ENCODE measurements around the gene CHGA.

CHGA gene

GRCh38 chr14:92892589-92892988 is 30.4 kb upstream of the CHGA start:
- TF ChIP-seq EZH2phosphoT487 (IDR thresholded peaks at IDR 0.05; ENCODE audit: borderline replicate concordance) = no peak
- TF ChIP-seq CTCF (conservative IDR thresholded peaks at IDR 0.05; ENCODE audit: low read length) = no peak
- no peak overlapping the region for H2AFZ ChIP-seq (ENCODE audit: low read length)

GRCh38 chr14:92895352-92895878 is 27.5 kb upstream of the CHGA start:
- Histone ChIP-seq H3K9me2 (replicated peaks; ENCODE audit: low read depth, low read length) (no peaks in the 10 kb centered on the region), H4K20me1 (ENCODE audit: insufficient read depth, low read length, poor library complexity, severe bottlenecking) (no peaks in the 10 kb centered on the region), H3K9ac (ENCODE audit: low read depth, low read length, poor library complexity, severe bottlenecking) (no peak overlapping the region), H2AFZ (ENCODE audit: low read length) (no peak overlapping the region), H3K79me2 (ENCODE audit: insufficient read depth, low read length) (no peaks in the 10 kb centered on the region), H3K4me3 (ENCODE audit: low read length, poor library complexity, severe bottlenecking) (no peak overlapping the region), H3F3A (ENCODE audit: low read depth) (no peaks in the 10 kb centered on the region), H3K9me3 (ENCODE audit: insufficient read depth, low read depth, low read length) (no peaks in the 10 kb centered on the region), H3K36me3 (ENCODE audit: insufficient read depth, low read length) (no peaks in the 10 kb centered on the region), H3K27me3 (ENCODE audit: insufficient read depth, low read length, poor library complexity, severe bottlenecking) (no peaks in the 10 kb centered on the region), H3K4me2 (ENCODE audit: low read depth, low read length, poor library complexity, severe bottlenecking) (no peak overlapping the region), H3K4me1 (ENCODE audit: insufficient read depth, low read length, poor library complexity, severe bottlenecking) (peaks cover 8% of the 10 kb centered on the region)
- TF ChIP-seq CTCF (conservative IDR thresholded peaks at IDR 0.05; ENCODE audit: low read length) (no peak), EZH2phosphoT487 (IDR thresholded peaks at IDR 0.05; ENCODE audit: borderline replicate concordance) (no peak)

More at GRCh38 chr14:92892589-92892988, 30.4 kb upstream of the CHGA start:
- Histone ChIP-seq H3K9ac (ENCODE audit: low read depth, low read length, poor library complexity, severe bottlenecking) (no peak overlapping the region), H3K9me2 (replicated peaks; ENCODE audit: low read depth, low read length) (no peaks in the 10 kb centered on the region), H3F3A (ENCODE audit: low read depth) (no peaks in the 10 kb centered on the region), H3K4me1 (ENCODE audit: insufficient read depth, low read length, poor library complexity, severe bottlenecking) (no peaks in the 10 kb centered on the region), H4K20me1 (ENCODE audit: insufficient read depth, low read length, poor library complexity, severe bottlenecking) (no peaks in the 10 kb centered on the region), H3K79me2 (ENCODE audit: insufficient read depth, low read length) (no peaks in the 10 kb centered on the region), H3K4me2 (ENCODE audit: low read depth, low read length, poor library complexity, severe bottlenecking) (no peak overlapping the region), H3K9me3 (ENCODE audit: insufficient read depth, low read depth, low read length) (no peaks in the 10 kb centered on the region), H3K4me3 (ENCODE audit: low read length, poor library complexity, severe bottlenecking) (no peak overlapping the region), H3K27me3 (ENCODE audit: insufficient read depth, low read length, poor library complexity, severe bottlenecking) (no peaks in the 10 kb centered on the region), H3K36me3 (ENCODE audit: insufficient read depth, low read length) (no peaks in the 10 kb centered on the region)

- H3K79me2 ChIP-seq (ENCODE audit: insufficient read depth, low read length) = no peaks in the 10 kb centered on the region
- H3K4me3 ChIP-seq (ENCODE audit: low read length, poor library complexity, severe bottlenecking) = no peak overlapping the region
- H3F3A ChIP-seq (ENCODE audit: low read depth) = no peaks in the 10 kb centered on the region
- H3K27me3 ChIP-seq (ENCODE audit: insufficient read depth, low read length, poor library complexity, severe bottlenecking) = no peaks in the 10 kb centered on the region
- no peaks in the 10 kb centered on the region for H3K36me3 ChIP-seq (ENCODE audit: insufficient read depth, low read length)
- H3K9me2 ChIP-seq (replicated peaks; ENCODE audit: low read depth, low read length) = no peaks in the 10 kb centered on the region
- H3K4me1 ChIP-seq (ENCODE audit: insufficient read depth, low read length, poor library complexity, severe bottlenecking) = peaks cover 8% of the 10 kb centered on the region
- no peaks in the 10 kb centered on the region for H3K9me3 ChIP-seq (ENCODE audit: insufficient read depth, low read depth, low read length)
- H3K9ac ChIP-seq (ENCODE audit: low read depth, low read length, poor library complexity, severe bottlenecking) = no peak overlapping the region
- peak overlapping the region; percentile 50 for H3K4me2 ChIP-seq (ENCODE audit: low read depth, low read length, poor library complexity, severe bottlenecking)
- no peaks in the 10 kb centered on the region for H4K20me1 ChIP-seq (ENCODE audit: insufficient read depth, low read length, poor library complexity, severe bottlenecking)
- no peak overlapping the region for H2AFZ ChIP-seq (ENCODE audit: low read length)
- TF ChIP-seq CTCF (conservative IDR thresholded peaks at IDR 0.05; ENCODE audit: low read length) (no peak), EZH2phosphoT487 (IDR thresholded peaks at IDR 0.05; ENCODE audit: borderline replicate concordance) (no peak)
Observed at GRCh38 chr14:92897922-92898565, 24.9 kb upstream of the CHGA start.
